Heart left ventricle (tissue), 13 donors: ENCODE data around the gene TMEM80.

Source experiments
- POLR2A ChIP-seq, 2 donors: fragments of 450-650 bp; IDR thresholded peaks; one replicate each; pipeline ENCODE4 v1.6.1; 2017; ENCODE audit warnings: antibody characterized with exemption in 2 of 2, mild to moderate bottlenecking in 2 of 2, moderate library complexity in 2 of 2
- TF ChIP-seq, protein P1 (sequence below), 12 donors: fragments of 200-600 bp; sonication (generic) in 4 of 12; IDR thresholded peaks; one replicate each; pipeline versions ENCODE4 v1.5.0 to v1.8.0; 2018 to 2022; ENCODE audit warnings: antibody characterized with exemption in 12 of 12, mild to moderate bottlenecking in 5 of 12
- donor health status: ischemic (EF 13 %, LVEDD 7.1; RV severe dilation, severe dysfunction).
- donor health status: DM: no; HTN: yes; CAD: no.
- donor health status: DM: no; HTN: no; CAD: no.
- donor health status: ischemic (EF 25% LVEDD 6.9; RV normal size, moderate dysfunction).
- donor health status: ischemic (EF 25% LVEDD 5.7; RV mildly dilated, moderate dysfunction).
- donor health status: ischemic (EF 35%, LVEDD 5.7; RV mildly dilated, moderate dysfunction).
- donor health status: nonischemic (EF 11% LVEDD 7.7; RV severe dilation, severe dysfunction).
- donor health status: DM: yes; HTN: yes; CAD: no.
- donor health status: PGD.
- donor health status: ischemic (EF 29% LVEDD 5.4; RV normal size, mild dysfunction).
- donor health status: nonischemic (EF 23%, LVEDD 6.1; RV moderate dilation, normal function).

- TF ChIP-seq POLR2A (IDR thresholded peaks at IDR 0.05): no peak
- TF ChIP-seq, protein P1, sequence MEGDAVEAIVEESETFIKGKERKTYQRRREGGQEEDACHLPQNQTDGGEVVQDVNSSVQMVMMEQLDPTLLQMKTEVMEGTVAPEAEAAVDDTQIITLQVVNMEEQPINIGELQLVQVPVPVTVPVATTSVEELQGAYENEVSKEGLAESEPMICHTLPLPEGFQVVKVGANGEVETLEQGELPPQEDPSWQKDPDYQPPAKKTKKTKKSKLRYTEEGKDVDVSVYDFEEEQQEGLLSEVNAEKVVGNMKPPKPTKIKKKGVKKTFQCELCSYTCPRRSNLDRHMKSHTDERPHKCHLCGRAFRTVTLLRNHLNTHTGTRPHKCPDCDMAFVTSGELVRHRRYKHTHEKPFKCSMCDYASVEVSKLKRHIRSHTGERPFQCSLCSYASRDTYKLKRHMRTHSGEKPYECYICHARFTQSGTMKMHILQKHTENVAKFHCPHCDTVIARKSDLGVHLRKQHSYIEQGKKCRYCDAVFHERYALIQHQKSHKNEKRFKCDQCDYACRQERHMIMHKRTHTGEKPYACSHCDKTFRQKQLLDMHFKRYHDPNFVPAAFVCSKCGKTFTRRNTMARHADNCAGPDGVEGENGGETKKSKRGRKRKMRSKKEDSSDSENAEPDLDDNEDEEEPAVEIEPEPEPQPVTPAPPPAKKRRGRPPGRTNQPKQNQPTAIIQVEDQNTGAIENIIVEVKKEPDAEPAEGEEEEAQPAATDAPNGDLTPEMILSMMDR (IDR thresholded peaks at IDR 0.05): no peak
These were observed 33.4 kb downstream of the TMEM80 start for GRCh38 chr11:728901-729491.
